Gastrocnemius medialis (tissue), 4 donors: Measurements from ENCODE around the gene MFAP2. TPM values are rescaled to one million over a fixed set of nuclear protein-coding genes. Genes with fewer than 3 reads are reported as not detected.

Experiments used
- ATAC-seq, 2 donors: fragments of 150-250 bp; one replicate each; pipeline ENCODE4 v1.9.1; 2016
- DNase-seq, 2 donors: peaks; one replicate each; pipeline ENCODE4 v3.0.0-alpha.2; 2019
- H3K27ac ChIP-seq, 4 donors: fragments of 200-600 bp; sonication (generic); 1 replicate in 1 of 4; 2 replicates in 3 of 4; pipeline ENCODE4 v1.5.1; 2016 to 2018; ENCODE audit warnings: mild to moderate bottlenecking in 2 of 4, moderate library complexity in 1 of 4
- H3K27me3 ChIP-seq, 3 donors: fragments of 200-600 bp; sonication (generic) in 2 of 3; 1 replicate in 1 of 3; 2 replicates in 2 of 3; pipeline versions ENCODE4 v1.5.1 to v1.6.0; 2016 to 2019; ENCODE audit warnings: mild to moderate bottlenecking in 1 of 3, moderate library complexity in 1 of 3
- H3K36me3 ChIP-seq, 2 donors: fragments of 200-600 bp; sonication (generic) in 1 of 2; one replicate each; pipeline ENCODE4 v1.5.1; 2017 to 2018
- H3K4me1 ChIP-seq, 2 donors: fragments of 200-600 bp; sonication (generic) in 1 of 2; one replicate each; pipeline ENCODE4 v1.5.1; 2016 to 2017; ENCODE audit warnings: mild to moderate bottlenecking in 2 of 2
- H3K4me3 ChIP-seq, 4 donors: fragments of 200-600 bp; sonication (generic) in 3 of 4; 1 replicate in 1 of 4; 2 replicates in 3 of 4; pipeline ENCODE4 v1.5.1; 2016 to 2019; ENCODE audit warnings: mild to moderate bottlenecking in 2 of 4
- H3K9me3 ChIP-seq, 3 donors: fragments of 200-600 bp; sonication (generic) in 2 of 3; 1 replicate in 1 of 3; 2 replicates in 2 of 3; pipeline ENCODE4 v1.5.1; 2016 to 2019
- POLR2A ChIP-seq, 2 donors: fragments of 450-650 bp; IDR thresholded peaks; one replicate each; pipeline ENCODE4 v1.6.1; 2017; ENCODE audit warnings: antibody characterized with exemption in 2 of 2, mild to moderate bottlenecking in 2 of 2, moderate library complexity in 2 of 2
- in situ Hi-C, 4 donors: fragments of 200-750 bp; cut with MboI; loops; one replicate each; pipeline versions ENCODE4 v1.15.0 to v1.8.0; 2017; ENCODE audit warnings: low sequenced_read_pairs in 4 of 4
- intact Hi-C: fragments of 100-400 bp; cut with DNase I; formaldehyde crosslinking; loops from one replicate; pipeline ENCODE4 v1.15.1; 2023; ENCODE audit warnings: low total_unique reads
- total RNA-seq, 4 donors: library from RNA; depleted of rRNA; stranded (reverse); fragments of >200 nt; gene quantifications; one replicate each; pipeline versions ENCODE4 v1.1.0 to v1.2.3, GENCODE V29; 2016
- TF ChIP-seq, protein P1 (sequence below), 5 experiments: fragments of 450-650 bp in 3 of 5; fragments of 200-600 bp in 2 of 5; sonication (generic) in 2 of 5; IDR thresholded peaks in 4 of 5; conservative IDR thresholded peaks in 1 of 5; 1 replicate in 4 of 5; 2 replicates in 1 of 5; pipeline ENCODE4 v1.5.1; 2016 to 2019; ENCODE audit warnings: antibody characterized with exemption in 5 of 5, mild to moderate bottlenecking in 3 of 5, moderate library complexity in 3 of 5

MFAP2 gene
- total RNA-seq, 4 donors from 2014 or later, result 0.34 to 1.8 (median 0.36) TPM; not detected in 1

- Histone ChIP-seq H3K27ac (no peak overlapping the region), H3K27me3 (no peaks in the 10 kb centered on the region), H3K4me1 (peaks cover 6% of the 10 kb centered on the region in 2 donors), H3K9me3 (no peaks in the 10 kb centered on the region), H3K4me3 (no peak overlapping the region), H3K36me3 (peaks cover 0 to 19% of the 10 kb centered on the region in 2 donors)
- no peak for TF ChIP-seq POLR2A (IDR thresholded peaks at IDR 0.05)
- TF ChIP-seq, protein P1, sequence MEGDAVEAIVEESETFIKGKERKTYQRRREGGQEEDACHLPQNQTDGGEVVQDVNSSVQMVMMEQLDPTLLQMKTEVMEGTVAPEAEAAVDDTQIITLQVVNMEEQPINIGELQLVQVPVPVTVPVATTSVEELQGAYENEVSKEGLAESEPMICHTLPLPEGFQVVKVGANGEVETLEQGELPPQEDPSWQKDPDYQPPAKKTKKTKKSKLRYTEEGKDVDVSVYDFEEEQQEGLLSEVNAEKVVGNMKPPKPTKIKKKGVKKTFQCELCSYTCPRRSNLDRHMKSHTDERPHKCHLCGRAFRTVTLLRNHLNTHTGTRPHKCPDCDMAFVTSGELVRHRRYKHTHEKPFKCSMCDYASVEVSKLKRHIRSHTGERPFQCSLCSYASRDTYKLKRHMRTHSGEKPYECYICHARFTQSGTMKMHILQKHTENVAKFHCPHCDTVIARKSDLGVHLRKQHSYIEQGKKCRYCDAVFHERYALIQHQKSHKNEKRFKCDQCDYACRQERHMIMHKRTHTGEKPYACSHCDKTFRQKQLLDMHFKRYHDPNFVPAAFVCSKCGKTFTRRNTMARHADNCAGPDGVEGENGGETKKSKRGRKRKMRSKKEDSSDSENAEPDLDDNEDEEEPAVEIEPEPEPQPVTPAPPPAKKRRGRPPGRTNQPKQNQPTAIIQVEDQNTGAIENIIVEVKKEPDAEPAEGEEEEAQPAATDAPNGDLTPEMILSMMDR (IDR thresholded peaks at IDR 0.05 in 4 of 5, conservative IDR thresholded peaks at IDR 0.05 in 1 of 5), result no peak
- intact Hi-C loops (no loop called here), in situ Hi-C loops (loop anchor here in 2 of 4 donors (10.0 kb wide), 1 partner anchor 86 kb away; no protein-coding TSS in a partner anchor)
- no peak for ATAC-seq
- DNase-seq, result no peak
Measured at GRCh38 chr1:16958475-16958874, 21.9 kb downstream of the MFAP2 start.

DNA sequence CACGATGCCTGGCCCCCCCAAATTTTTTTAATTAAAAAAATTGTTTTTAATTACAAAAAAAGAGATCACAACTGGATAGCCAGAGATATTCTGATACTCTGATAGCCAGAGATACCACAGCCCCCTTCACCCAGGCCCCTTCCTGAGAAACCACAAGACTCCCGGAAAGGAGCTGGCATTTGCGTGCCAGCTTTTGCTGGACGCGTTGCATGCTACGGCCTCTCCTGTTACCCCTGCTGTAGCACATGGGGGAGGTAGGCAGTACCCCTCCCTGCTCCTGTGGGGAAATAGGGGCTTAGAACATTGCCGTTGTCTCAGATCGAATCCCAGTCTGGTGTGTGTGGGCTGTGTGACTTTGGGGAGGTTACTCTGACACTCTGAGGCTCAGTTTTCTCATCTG lies 22.7 kb downstream of the MFAP2 start:
- DNase-seq (no peak), ATAC-seq (no peak)
- no peaks in the 10 kb centered on the region for H3K9me3 ChIP-seq
- no peak overlapping the region for H3K4me3 ChIP-seq
- no peaks in the 10 kb centered on the region for H3K27me3 ChIP-seq
- no peak overlapping the region for H3K27ac ChIP-seq
- intact Hi-C loops (no loop called here), in situ Hi-C loops (loop anchor here in 2 of 4 donors (10.0 kb wide), 1 partner anchor 87 kb away; no protein-coding TSS in a partner anchor)
- peaks cover 6% of the 10 kb centered on the region in 2 donors for H3K4me1 ChIP-seq
- no peak for TF ChIP-seq POLR2A (IDR thresholded peaks at IDR 0.05)
- TF ChIP-seq, protein P1 (IDR thresholded peaks at IDR 0.05 in 4 of 5, conservative IDR thresholded peaks at IDR 0.05 in 1 of 5), result no peak
- peaks cover 0 to 19% of the 10 kb centered on the region in 2 donors for H3K36me3 ChIP-seq

- intact Hi-C loops (no loop called here), in situ Hi-C loops (loop anchor here in 2 of 4 donors (10.0 kb wide), 1 partner anchor 88 kb away; no protein-coding TSS in a partner anchor)
- H3K27ac ChIP-seq, result no peak overlapping the region
- no peak overlapping the region for H3K4me3 ChIP-seq
- peaks cover 6% of the 10 kb centered on the region in 2 donors for H3K4me1 ChIP-seq
- H3K36me3 ChIP-seq, result peaks cover 0 to 19% of the 10 kb centered on the region in 2 donors
- TF ChIP-seq, protein P1 (IDR thresholded peaks at IDR 0.05 in 4 of 5, conservative IDR thresholded peaks at IDR 0.05 in 1 of 5), result no peak
- no peak for TF ChIP-seq POLR2A (IDR thresholded peaks at IDR 0.05)
- H3K27me3 ChIP-seq, result no peaks in the 10 kb centered on the region
- DNase-seq, result no peak
- ATAC-seq, result no peak
- H3K9me3 ChIP-seq, result no peaks in the 10 kb centered on the region
Measured at GRCh38 chr1:16956775-16957174, 23.6 kb downstream of the MFAP2 start.

GRCh38 chr1:16955186-16955585 lies 25.2 kb downstream of the MFAP2 start:
- TF ChIP-seq, protein P1 (IDR thresholded peaks at IDR 0.05 in 4 of 5, conservative IDR thresholded peaks at IDR 0.05 in 1 of 5), result no peak
- TF ChIP-seq POLR2A (IDR thresholded peaks at IDR 0.05), result no peak
- Histone ChIP-seq H3K27ac (no peak overlapping the region), H3K4me1 (peaks cover 0 to 1% of the 10 kb centered on the region in 2 donors), H3K36me3 (peaks cover 0 to 19% of the 10 kb centered on the region in 2 donors), H3K9me3 (no peaks in the 10 kb centered on the region), H3K27me3 (no peaks in the 10 kb centered on the region), H3K4me3 (no peak overlapping the region)
- no peak for DNase-seq
- ATAC-seq, result no peak
- intact Hi-C loops, result no loop called here
- in situ Hi-C loops, result loop anchor here in 2 of 4 donors (10.0 kb wide), 1 partner anchor 90 kb away; no protein-coding TSS in a partner anchor
